SU-DHL-6 (cell line): ENCODE data around the gene PTPN12.

Experiments used
- CTCF ChIP-seq: fragments of 200-600 bp; sonication (generic); IDR thresholded peaks from one replicate; pipeline ENCODE4 v1.5.1; 2017; ENCODE audit warnings: antibody characterized with exemption, mild to moderate bottlenecking, low read length, moderate library complexity; ENCODE audit not compliant: insufficient read depth, poor library complexity, severe bottlenecking
- EZH2phosphoT487 ChIP-seq: fragments of 200-600 bp; sonication (generic), shearing (Covaris generic); conservative IDR thresholded peaks from 2 replicates; pipeline ENCODE4 v1.6.1; 2018; ENCODE audit warnings: mild to moderate bottlenecking, antibody characterized with exemption, low read length, moderate library complexity, mixed read lengths

GRCh38 chr7:77566421-77566820 lies 29.3 kb downstream of the PTPN12 start:
- TF ChIP-seq CTCF, result no peak
- no peak for TF ChIP-seq EZH2phosphoT487
